HG02840 (cell line): ENCODE data around the gene DUS2.

Experiments used
- ATAC-seq: cut with Tn5 transposase; IDR thresholded peaks from one replicate; pipeline ENCODE4 v1.9.1; 2021; ENCODE audit warnings: mild to moderate bottlenecking, moderate library complexity, moderate number of reproducible peaks; ENCODE audit not compliant: unreplicated experiment, low FRiP score

DUS2 gene

GRCh38 chr16:68074850-68075555 lies 51.9 kb downstream of the DUS2 start:
- ATAC-seq = peak; percentile 62

- ATAC-seq = no peak
Measured at GRCh38 chr16:68075980-68076379, 52.9 kb downstream of the DUS2 start.

- no peak for ATAC-seq
Measured at GRCh38 chr16:68076560-68076959, 53.5 kb downstream of the DUS2 start.

- no peak for ATAC-seq
Measured at GRCh38 chr16:68077866-68078700, 55.0 kb downstream of the DUS2 start.

- no peak for ATAC-seq
Measured at GRCh38 chr16:68078701-68079375, 55.8 kb downstream of the DUS2 start.

GRCh38 chr16:68079376-68079625 lies 56.2 kb downstream of the DUS2 start:
- ATAC-seq = no peak

- ATAC-seq = no peak
Measured at GRCh38 chr16:68079626-68080344, 56.7 kb downstream of the DUS2 start.

GRCh38 chr16:68081861-68082628 lies 59.0 kb downstream of the DUS2 start:
- no peak for ATAC-seq

GRCh38 chr16:68082629-68083238 lies 59.6 kb downstream of the DUS2 start:
- no peak for ATAC-seq

- no peak for ATAC-seq
Measured at GRCh38 chr16:68083239-68083781, 60.2 kb downstream of the DUS2 start.

GRCh38 chr16:68083861-68084503 lies 60.9 kb downstream of the DUS2 start:
- no peak for ATAC-seq

- ATAC-seq = peak; percentile 50
Measured at GRCh38 chr16:68084504-68085258, 61.6 kb downstream of the DUS2 start.

- ATAC-seq = peak; percentile 52
Measured at GRCh38 chr16:68085259-68086071, 62.4 kb downstream of the DUS2 start, which contains the start of gene NFATC3. Gene NFATC3, plus strand, starts transcription at chr16:68085370. Its CDS starts 312 bp downstream, at chr16:68085682.

- ATAC-seq = no peak
Measured at GRCh38 chr16:68086336-68086841, 63.3 kb downstream of the DUS2 start.

- ATAC-seq = no peak
Measured at GRCh38 chr16:68086860-68087268, 63.8 kb downstream of the DUS2 start.

- ATAC-seq = no peak
Measured at GRCh38 chr16:68087688-68088087, 64.6 kb downstream of the DUS2 start.
